Measurements from ENCODE around the gene SLC22A15.

DNA sequence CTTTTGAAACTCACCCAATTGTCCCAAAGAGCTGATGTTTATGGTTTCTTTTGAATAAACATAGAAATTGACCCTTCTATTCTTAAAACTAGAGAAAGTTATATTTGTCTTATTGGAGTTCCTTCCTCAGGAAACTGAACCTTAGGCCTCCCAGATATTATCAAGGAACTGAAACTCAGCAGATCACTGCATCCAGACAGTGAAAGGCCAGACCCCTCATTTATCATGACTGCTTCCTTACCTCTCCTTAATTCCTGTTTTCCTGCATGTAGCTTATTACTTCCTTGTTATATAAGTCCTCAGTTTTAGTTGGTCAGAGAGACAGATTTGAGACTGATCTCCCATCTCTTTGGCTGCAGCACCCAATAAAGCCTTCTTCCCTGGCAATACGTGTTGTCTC, 27.5 kb downstream of the SLC22A15 start:
- TF ChIP-seq, protein P1, sequence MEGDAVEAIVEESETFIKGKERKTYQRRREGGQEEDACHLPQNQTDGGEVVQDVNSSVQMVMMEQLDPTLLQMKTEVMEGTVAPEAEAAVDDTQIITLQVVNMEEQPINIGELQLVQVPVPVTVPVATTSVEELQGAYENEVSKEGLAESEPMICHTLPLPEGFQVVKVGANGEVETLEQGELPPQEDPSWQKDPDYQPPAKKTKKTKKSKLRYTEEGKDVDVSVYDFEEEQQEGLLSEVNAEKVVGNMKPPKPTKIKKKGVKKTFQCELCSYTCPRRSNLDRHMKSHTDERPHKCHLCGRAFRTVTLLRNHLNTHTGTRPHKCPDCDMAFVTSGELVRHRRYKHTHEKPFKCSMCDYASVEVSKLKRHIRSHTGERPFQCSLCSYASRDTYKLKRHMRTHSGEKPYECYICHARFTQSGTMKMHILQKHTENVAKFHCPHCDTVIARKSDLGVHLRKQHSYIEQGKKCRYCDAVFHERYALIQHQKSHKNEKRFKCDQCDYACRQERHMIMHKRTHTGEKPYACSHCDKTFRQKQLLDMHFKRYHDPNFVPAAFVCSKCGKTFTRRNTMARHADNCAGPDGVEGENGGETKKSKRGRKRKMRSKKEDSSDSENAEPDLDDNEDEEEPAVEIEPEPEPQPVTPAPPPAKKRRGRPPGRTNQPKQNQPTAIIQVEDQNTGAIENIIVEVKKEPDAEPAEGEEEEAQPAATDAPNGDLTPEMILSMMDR (IDR thresholded peaks at IDR 0.05), result no peak
- no peak for TF ChIP-seq POLR2A (IDR thresholded peaks at IDR 0.05)

Measured in Peyer's patch (tissue), 4 donors.